Measurements from ENCODE around the gene ANKRD39. TPM values are rescaled to one million over a fixed set of nuclear protein-coding genes. Genes with fewer than 3 reads are reported as not detected.

ANKRD39 gene
- total and polyA plus RNA-seq, 2 of the 4 experiments (the other 2 are of a cell fraction): 12.5 to 17.0 TPM

GRCh38 chr2:96875498-96876268 lies 17.9 kb upstream of the ANKRD39 start:
- Histone ChIP-seq H3K79me1 (ENCODE audit: low read depth in 1 of 2, low read length in 2 of 2) (no peaks in the 10 kb centered on the region), H3K4ac (ENCODE audit: low read depth, low read length) (no peak overlapping the region), H2BK5ac (ENCODE audit: low read depth, low read length, poor library complexity, severe bottlenecking) (no peak overlapping the region), H4K20me1 (ENCODE audit: insufficient read depth, low read length) (no peaks in the 10 kb centered on the region), H3K9ac (ENCODE audit: low read depth, low read length) (no peak overlapping the region), H3K9me1 (ENCODE audit: insufficient read depth, low read length) (no peaks in the 10 kb centered on the region; the same call in 1 of the 2 replicates), H3K56ac (ENCODE audit: extremely low read depth, insufficient read depth, low read length) (no peak overlapping the region), H2AK5ac (ENCODE audit: low read depth, low read length) (peak overlapping the region; percentile 53; the same call in 1 of the 2 replicates), H2AK9ac (replicated peaks; ENCODE audit: low read depth, low read length, poor library complexity) (peak overlapping the region; percentile 21), H3K14ac (replicated peaks; ENCODE audit: low read depth, low read length) (0 out of 2 replicates have a peak overlapping the region, but pooled peaks have one; percentile 21), H3K36me3 (ENCODE audit: control insufficient read depth, insufficient read depth, low read length) (no peaks in the 10 kb centered on the region), H2BK20ac (ENCODE audit: low read depth, low read length) (no peak overlapping the region), H2BK15ac (ENCODE audit: low read depth, low read length) (no peak overlapping the region), H3K18ac (ENCODE audit: low read depth, low read length) (no peak overlapping the region), H4K91ac (ENCODE audit: insufficient read depth, low read depth, low read length) (no peak overlapping the region), H2AFZ (replicated peaks; ENCODE audit: low read length, poor library complexity) (peak overlapping the region; percentile 33), H3K27ac (ENCODE audit: insufficient read depth, low read length) (no peak overlapping the region), H4K5ac (ENCODE audit: low read depth, low read length) (no peak overlapping the region), H3K4me1 (ENCODE audit: control insufficient read depth, insufficient read depth, low read length) (peaks cover 10% of the 10 kb centered on the region), H3K23ac (ENCODE audit: low read depth, low read length) (no peak overlapping the region), H3K4me2 (ENCODE audit: low read depth, low read length) (no peak overlapping the region), H4K8ac (ENCODE audit: low read depth in 2 of 2, low read length in 2 of 2) (peak overlapping the region in 1 of 2 experiments; percentile 69; a peak in 1 of 4 replicates), H3K27me3 (ENCODE audit: control insufficient read depth, insufficient read depth, low read length) (peaks cover 2% of the 10 kb centered on the region; the same call in 1 of the 2 replicates), H2BK120ac (ENCODE audit: low read depth, low read length) (no peak overlapping the region), H3K4me3 (ENCODE audit: insufficient read depth, low read depth, low read length) (no peak overlapping the region), H3K9me3 (ENCODE audit: control insufficient read depth, insufficient read depth, low read length) (no peaks in the 10 kb centered on the region)
- CTCF ChIA-PET: interaction anchor here (0.6 kb wide), 1 partner anchor 101 kb away, joined by 6 read pairs; no protein-coding TSS in a partner anchor
- dilution Hi-C loops (cut with HindIII; ENCODE audit: low sequenced_read_pairs, unreplicated experiment) (no loop called here), in situ Hi-C loops (cut with MboI; ENCODE audit: low sequenced_read_pairs) (no loop called here), intact Hi-C loops (cut with micrococcal nuclease) (no loop called here)
- 61% methylated on average over 9 of the region's 14 CpGs; no CpG with 5 or more reads in 1 of the 2 experiments for WGBS, 2 experiments (ENCODE audit: extremely low coverage in 2 of 2, insufficient read length in 1 of 2)
- BruUV-seq (replicated peaks): no TSS peak
- POLR2A ChIA-PET (ENCODE audit: unreplicated experiment): no interaction called here
- ATAC-seq (ENCODE audit: low read depth) (peak; percentile 42; the same call in 1 of the 2 replicates), DNase-seq (no peak)
- TF ChIP-seq CEBPB (IDR thresholded peaks at IDR 0.05; ENCODE audit: low read depth, low read length): no peak
- no peak for TF ChIP-seq RFX5 (IDR thresholded peaks at IDR 0.05; ENCODE audit: low read depth, low read length)
- no peak for TF ChIP-seq RCOR1 (IDR thresholded peaks at IDR 0.05; ENCODE audit: insufficient replicate concordance, low read length)
- no peak for TF ChIP-seq SMC3 (IDR thresholded peaks at IDR 0.05; ENCODE audit: low read depth, low read length)
- TF ChIP-seq BHLHE40 (IDR thresholded peaks at IDR 0.05; ENCODE audit: low read depth, low read length): no peak
- TF ChIP-seq NFE2L2 (IDR thresholded peaks at IDR 0.05; ENCODE audit: low read depth, low read length): no peak
- TF ChIP-seq CTCF (conservative IDR thresholded peaks at IDR 0.05; ENCODE audit: low read depth, low read length): no peak
- TF ChIP-seq FOS (IDR thresholded peaks at IDR 0.05; ENCODE audit: low read depth, low read length): no peak
- TF ChIP-seq USF2 (IDR thresholded peaks at IDR 0.05; ENCODE audit: low read depth, low read length): no peak
- no peak for TF ChIP-seq POLR2A (IDR thresholded peaks at IDR 0.05; ENCODE audit: low read depth, low read length)
- TF ChIP-seq MXI1 (IDR thresholded peaks at IDR 0.05; ENCODE audit: borderline replicate concordance, low read depth, low read length): no peak
- TF ChIP-seq CHD1 (IDR thresholded peaks at IDR 0.05; ENCODE audit: low read depth, low read length): no peak
- TF ChIP-seq MAZ (IDR thresholded peaks at IDR 0.05; ENCODE audit: borderline replicate concordance, low read depth, low read length): no peak
- no peak for TF ChIP-seq RAD21 (IDR thresholded peaks at IDR 0.05; ENCODE audit: low read length)
- no peak for TF ChIP-seq MAFK (IDR thresholded peaks at IDR 0.05; ENCODE audit: low read depth, low read length)

Measured in IMR-90 (cell line).